ENCODE measurements around the gene DOCK9. TPM values are rescaled to one million over a fixed set of nuclear protein-coding genes. Genes with fewer than 3 reads are reported as not detected.

DOCK9 gene
- polyA plus RNA-seq, 1 of the 3 experiments (the other 2 are of a cell fraction) = 16.6 TPM

GRCh38 chr13:98823442-98823841 is 154.4 kb downstream of the DOCK9 start (continued):
- TF ChIP-seq PBX3 (IDR thresholded peaks at IDR 0.05) (no peak), POLR2AphosphoS5 (IDR thresholded peaks at IDR 0.05; ENCODE audit: low read depth, low read length) (no peak), NRF1 (IDR thresholded peaks at IDR 0.05; ENCODE audit: low read depth, low read length) (no peak), RAD21 (IDR thresholded peaks at IDR 0.05; ENCODE audit: low read length) (no peak), GATA2 (CRISPR knock-in tag; IDR thresholded peaks at IDR 0.05) (no peak), EZH2phosphoT487 (IDR thresholded peaks at IDR 0.05; ENCODE audit: borderline replicate concordance, low read depth) (no peak), FOXJ3 (CRISPR knock-in tag; IDR thresholded peaks at IDR 0.05) (no peak), TCF12 (IDR thresholded peaks at IDR 0.05) (no peak), FOSL2 (IDR thresholded peaks at IDR 0.05; ENCODE audit: borderline replicate concordance, low read depth) (no peak)

GRCh38 chr13:98822225-98822606 is 155.6 kb downstream of the DOCK9 start:
- no peaks in the 10 kb centered on the region for H4K20me1 ChIP-seq (ENCODE audit: insufficient read depth)
- ChIA-PET POLR2A (interaction anchor here (0.9 kb wide), 1 partner anchor 66 kb away, joined by 3 read pairs; no protein-coding TSS in a partner anchor), CTCF (interaction anchor here (1.3 to 3.0 kb wide), 2 partner anchors 21 to 24 kb away, joined by 5 to 9 read pairs; no protein-coding TSS in a partner anchor)
- H3K27ac ChIP-seq (ENCODE audit: low read depth in 2 of 2, low read length in 1 of 2) = peak overlapping the region; percentile 67 to 97
- peak overlapping the region; percentile 56 for H3K4me2 ChIP-seq
- H3K36me3 ChIP-seq (replicated peaks in 1 of 2; ENCODE audit: control insufficient read depth in 1 of 2, insufficient read depth in 2 of 2, low read length in 1 of 2) = peaks cover 0 to 5% of the 10 kb centered on the region in 2 experiments
- no peak overlapping the region for H3K9ac ChIP-seq
- peaks cover 22% of the 10 kb centered on the region for H3F3A ChIP-seq (replicated peaks; ENCODE audit: insufficient read depth)
- peak; percentile 39 for DNase-seq
- H3K9me3 ChIP-seq = no peaks in the 10 kb centered on the region
- TF ChIP-seq GABPA (IDR thresholded peaks at IDR 0.05; ENCODE audit: low read depth) (no peak), MEF2A (IDR thresholded peaks at IDR 0.05; ENCODE audit: borderline replicate concordance, low read depth) (0 out of 2 replicates have a peak, but pooled peaks have one; percentile 32), PBX3 (IDR thresholded peaks at IDR 0.05) (peak; percentile 44; the same call in 1 of the 2 replicates), JUND (IDR thresholded peaks at IDR 0.05) (peak; percentile 39), EP300 (IDR thresholded peaks at IDR 0.05; ENCODE audit: borderline replicate concordance in 1 of 2, low read depth in 1 of 2, low read length in 1 of 2) (peak in 1 of 2 experiments; percentile 50; a peak in 1 of 4 replicates), FOSL2 (IDR thresholded peaks at IDR 0.05; ENCODE audit: borderline replicate concordance, low read depth) (peak; percentile 49; the same call in 1 of the 2 replicates), GATA2 (CRISPR knock-in tag; IDR thresholded peaks at IDR 0.05) (no peak), TCF12 (IDR thresholded peaks at IDR 0.05) (peak; percentile 45; the same call in 1 of the 2 replicates)
- no peaks in the 10 kb centered on the region for H3K9me2 ChIP-seq
- H3K79me2 ChIP-seq (ENCODE audit: insufficient read depth) = no peaks in the 10 kb centered on the region
- H3K27me3 ChIP-seq (ENCODE audit: insufficient read depth) = no peaks in the 10 kb centered on the region
- peaks cover 24 to 37% of the 10 kb centered on the region in 2 experiments for H3K4me1 ChIP-seq (ENCODE audit: control insufficient read depth in 1 of 2, insufficient read depth in 2 of 2, low read depth in 1 of 2, low read length in 1 of 2)
- H3K4me3 ChIP-seq (ENCODE audit: low read depth in 2 of 2, low read length in 1 of 2) = 0 out of 4 replicates have a peak overlapping the region, but pooled peaks of 1 of the 2 experiments have one; percentile 6
- no peak overlapping the region for H2AFZ ChIP-seq (ENCODE audit: low read depth)
- WGBS (ENCODE audit: low lambda C conversion rate) = 28% methylated on average over 3 of the region's 3 CpGs

All from SK-N-SH (cell line).